Liver (tissue), 9 donors: Measurements from ENCODE around the gene GRIN2C. TPM values are rescaled to one million over a fixed set of nuclear protein-coding genes. Genes with fewer than 3 reads are reported as not detected.

Experiments used
- DNase-seq: peaks from one replicate; pipeline ENCODE4 v3.0.0-alpha.2; 2017; ENCODE audit warnings: low spot score
- H3K27ac ChIP-seq, 2 donors: one replicate each; pipeline ENCODE4 v1.7.0; 2013; ENCODE audit warnings: inconsistent platforms in 2 of 2, low read length in 2 of 2, control low read depth in 1 of 2, low read depth in 1 of 2, mild to moderate bottlenecking in 1 of 2
- H3K27me3 ChIP-seq, 4 donors: one replicate each; pipeline versions ENCODE4 v1.6.1 to v1.7.0; 2013; ENCODE audit warnings: low read length in 3 of 4, inconsistent platforms in 1 of 4, mild to moderate bottlenecking in 1 of 4, moderate library complexity in 1 of 4; ENCODE audit not compliant: control insufficient read depth in 4 of 4, insufficient read depth in 4 of 4
- H3K36me3 ChIP-seq, 4 donors: one replicate each; pipeline versions ENCODE4 v1.6.1 to v1.7.0; 2013; ENCODE audit warnings: low read length in 3 of 4, mild to moderate bottlenecking in 3 of 4, low read depth in 1 of 4, moderate library complexity in 1 of 4; ENCODE audit not compliant: control insufficient read depth in 4 of 4, insufficient read depth in 3 of 4
- H3K4me1 ChIP-seq, 4 donors: one replicate each; pipeline versions ENCODE4 v1.6.1 to v1.7.0; 2013; ENCODE audit warnings: low read length in 3 of 4, mild to moderate bottlenecking in 3 of 4, moderate library complexity in 1 of 4; ENCODE audit not compliant: control insufficient read depth in 4 of 4, insufficient read depth in 4 of 4
- H3K4me3 ChIP-seq, 3 donors: one replicate each; pipeline versions ENCODE4 v1.6.1 to v1.7.0; 2013; ENCODE audit warnings: low read length in 3 of 3, control low read depth in 1 of 3, low read depth in 1 of 3, mild to moderate bottlenecking in 1 of 3
- H3K9ac ChIP-seq, 2 donors: one replicate each; pipeline ENCODE4 v1.7.0; 2013; ENCODE audit warnings: low read length in 2 of 2, mild to moderate bottlenecking in 2 of 2, moderate library complexity in 2 of 2, control low read depth in 1 of 2, low read depth in 1 of 2
- H3K9me3 ChIP-seq, 4 donors: one replicate each; pipeline versions ENCODE4 v1.6.1 to v1.7.0; 2013; ENCODE audit warnings: low read length in 3 of 4; ENCODE audit not compliant: control insufficient read depth in 4 of 4
- EGR1 ChIP-seq, 2 donors: IDR thresholded peaks; 2 replicates each; pipeline ENCODE4 v1.6.1; 2016 to 2018; ENCODE audit warnings: antibody characterized with exemption in 2 of 2, low read depth in 2 of 2
- FOXA2 ChIP-seq: IDR thresholded peaks from 2 replicates; pipeline ENCODE4 v1.6.1; 2016; ENCODE audit warnings: antibody characterized with exemption
- GABPA ChIP-seq, 2 donors: IDR thresholded peaks in 1 of 2; conservative IDR thresholded peaks in 1 of 2; 2 replicates each; pipeline ENCODE4 v1.6.1; 2016; ENCODE audit warnings: antibody characterized with exemption in 2 of 2, mild to moderate bottlenecking in 1 of 2, moderate library complexity in 1 of 2
- HNF4G ChIP-seq: IDR thresholded peaks from 2 replicates; pipeline ENCODE4 v1.6.1; 2016; ENCODE audit warnings: antibody characterized with exemption
- JUND ChIP-seq, 2 donors: IDR thresholded peaks; 2 replicates each; pipeline ENCODE4 v1.6.1; 2016; ENCODE audit warnings: antibody characterized with exemption in 2 of 2
- MAX ChIP-seq: IDR thresholded peaks from 2 replicates; pipeline ENCODE4 v1.6.1; 2016; ENCODE audit warnings: antibody characterized with exemption
- NR2F2 ChIP-seq: IDR thresholded peaks from 2 replicates; pipeline ENCODE4 v1.6.1; 2016; ENCODE audit warnings: antibody characterized with exemption
- RAD21 ChIP-seq, 2 donors: IDR thresholded peaks; 2 replicates each; pipeline ENCODE4 v1.6.1; 2016; ENCODE audit warnings: antibody characterized with exemption in 2 of 2, mild to moderate bottlenecking in 2 of 2
- REST ChIP-seq: IDR thresholded peaks from 2 replicates; pipeline ENCODE4 v1.6.1; 2016; ENCODE audit warnings: antibody characterized with exemption, mild to moderate bottlenecking
- RXRA ChIP-seq, 2 donors: IDR thresholded peaks; 2 replicates each; pipeline ENCODE4 v1.6.1; 2017 to 2018; ENCODE audit warnings: antibody characterized with exemption in 2 of 2, mild to moderate bottlenecking in 1 of 2
- SP1 ChIP-seq: IDR thresholded peaks from 2 replicates; pipeline ENCODE4 v1.6.1; 2018; ENCODE audit warnings: antibody characterized with exemption, mild to moderate bottlenecking
- ZBTB33 ChIP-seq: IDR thresholded peaks from 2 replicates; pipeline ENCODE4 v1.6.1; 2016; ENCODE audit warnings: antibody characterized with exemption
- WGBS: extraction: QIAGEN DNeasy Blood & Tissue Kit; methylation state at CpG from one replicate; pipeline ENCODE4 v1.1.7; 2013; 5-methylcytosine and 5-hydroxymethylcytosine counted together
- polyA plus RNA-seq, 2 donors: library from polyadenylated mRNA; stranded (reverse) in 1 of 2; unstranded in 1 of 2; fragments of 200-250 nt in 1 of 2; fragments of >200 nt in 1 of 2; fragmentation: Nextera tagmentation in 1 of 2; extraction: Ambion mirVana in 1 of 2; gene quantifications; one replicate each; pipeline versions ENCODE4 v1.2.1 to v1.2.3, GENCODE V29; 2013 to 2015
- total RNA-seq, 2 donors: library from RNA; depleted of rRNA; stranded (reverse); fragments of >200 nt; gene quantifications; one replicate each; pipeline ENCODE4 v1.2.3, GENCODE V29; 2014
- donor health status: healthy.
- donor health status: healthy.
- donor health status: healthy.
- donor health status: healthy.
- donor health status: healthy.

The GRIN2C gene
- total and polyA plus RNA-seq, 4 donors, result 0.03 to 0.10 (median 0.09) TPM; not detected in 1

- TF ChIP-seq MAX, result no peak
- TF ChIP-seq HNF4G, result no peak
Measured at GRCh38 chr17:74836191-74836590, 23.5 kb downstream of the GRIN2C start (continued).

GRCh38 chr17:74833501-74834377 is 25.9 kb downstream of the GRIN2C start:
- H3K27me3 ChIP-seq, result no peaks in the 10 kb centered on the region
- no peak overlapping the region for H3K27ac ChIP-seq
- no peak overlapping the region for H3K9ac ChIP-seq
- TF ChIP-seq SP1 (no peak), MAX (no peak), REST (no peak), RAD21 (IDR thresholded peaks at IDR 0.05) (no peak), HNF4G (no peak), GABPA (IDR thresholded peaks at IDR 0.05 in 1 of 2, conservative IDR thresholded peaks at IDR 0.05 in 1 of 2) (no peak), EGR1 (IDR thresholded peaks at IDR 0.05; ENCODE audit: low read depth in 2 of 2) (no peak)
- WGBS, result 88% methylated on average over 16 of the region's 16 CpGs
- H3K36me3 ChIP-seq, result peaks cover 0 to 14% (median 4%) of the 10 kb centered on the region in 4 donors
- no peaks in the 10 kb centered on the region for H3K9me3 ChIP-seq
- no peak overlapping the region for H3K4me3 ChIP-seq
- H3K4me1 ChIP-seq, result no peaks in the 10 kb centered on the region
- no peak for DNase-seq

GRCh38 chr17:74832421-74832820 is 27.3 kb downstream of the GRIN2C start:
- 89% methylated on average over 9 of the region's 9 CpGs for WGBS
- Histone ChIP-seq H3K4me3 (no peak overlapping the region), H3K9me3 (no peaks in the 10 kb centered on the region), H3K36me3 (peaks cover 0 to 14% (median 4%) of the 10 kb centered on the region in 4 donors), H3K27ac (no peak overlapping the region), H3K27me3 (no peaks in the 10 kb centered on the region), H3K9ac (no peak overlapping the region), H3K4me1 (no peaks in the 10 kb centered on the region)
- no peak for TF ChIP-seq FOXA2
- DNase-seq, result no peak

- 89% methylated on average over 22 of the region's 22 CpGs for WGBS
Measured at GRCh38 chr17:74831444-74832146, 28.1 kb downstream of the GRIN2C start.

More at GRCh38 chr17:74831444-74832146, 28.1 kb downstream of the GRIN2C start:
- Histone ChIP-seq H3K4me1 (no peaks in the 10 kb centered on the region), H3K9me3 (no peaks in the 10 kb centered on the region), H3K27me3 (no peaks in the 10 kb centered on the region), H3K36me3 (peaks cover 0 to 10% (median 4%) of the 10 kb centered on the region in 4 donors), H3K4me3 (no peak overlapping the region), H3K9ac (no peak overlapping the region), H3K27ac (no peak overlapping the region)
- DNase-seq, result no peak
- TF ChIP-seq NR2F2, result no peak
- no peak for TF ChIP-seq ZBTB33
- no peak for TF ChIP-seq RXRA (IDR thresholded peaks at IDR 0.05)
- no peak for TF ChIP-seq JUND (IDR thresholded peaks at IDR 0.05)
- no peak for TF ChIP-seq FOXA2
- TF ChIP-seq EGR1 (IDR thresholded peaks at IDR 0.05; ENCODE audit: low read depth in 2 of 2), result no peak
- no peak for TF ChIP-seq SP1
- TF ChIP-seq REST, result no peak
